SH-SY5Y (cell line): ENCODE data around the gene SF1.

Source experiments
- GATA2 ChIP-seq: IDR thresholded peaks from 2 replicates; pipeline ENCODE4 v1.6.1; 2011; ENCODE audit warnings: mild to moderate bottlenecking, low read depth, low read length
- GATA3 ChIP-seq: IDR thresholded peaks from 2 replicates; pipeline ENCODE4 v1.6.1; 2011; ENCODE audit warnings: low read depth, mild to moderate bottlenecking, low read length, moderate library complexity

DNA sequence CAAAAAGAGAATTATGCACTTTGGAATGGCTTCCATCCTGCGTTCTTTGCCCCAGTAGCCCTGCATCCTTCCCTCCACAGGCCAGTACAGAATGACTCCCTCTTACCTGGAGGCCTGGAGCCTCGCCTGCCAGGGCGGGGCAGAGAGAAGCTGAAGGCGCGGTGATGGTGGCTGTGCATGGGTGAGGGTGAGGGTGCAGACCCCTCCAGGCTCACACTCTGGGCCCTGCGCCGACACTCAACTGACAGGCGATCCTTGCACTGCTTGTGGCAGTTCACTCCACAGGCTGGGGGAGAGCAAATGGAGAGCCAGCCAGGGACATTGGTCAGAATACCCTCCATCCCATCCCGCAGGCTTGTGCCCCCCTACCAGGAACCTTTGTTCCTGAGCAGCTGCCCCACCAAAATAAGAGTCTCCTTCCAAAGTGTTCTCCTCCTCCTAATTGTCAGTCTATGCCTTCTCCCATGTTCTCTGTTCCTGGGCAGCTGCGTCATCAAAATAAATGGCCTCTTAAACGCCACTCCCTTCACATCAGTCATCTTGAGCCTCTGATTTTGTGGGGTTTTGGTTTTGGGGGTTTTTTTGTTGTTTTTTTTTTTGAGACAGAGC, 49.5 kb downstream of the SF1 start:
- no peak for TF ChIP-seq GATA2
- TF ChIP-seq GATA3, result no peak
